Endothelial cell (in vitro differentiated cells): ENCODE data around the gene TMED1. TPM values are rescaled to one million over a fixed set of nuclear protein-coding genes. Genes with fewer than 3 reads are reported as not detected.

ENCODE experiments used
- DNase-seq: peaks from one replicate; pipeline ENCODE4 v3.0.0; 2021; ENCODE audit warnings: low spot score
- H3K27ac Mint-ChIP-seq: one replicate; pipeline ENCODE4 v1.8.0; 2021; ENCODE audit warnings: mixed read lengths, inconsistent platforms; ENCODE audit not compliant: unreplicated experiment
- H3K27me3 Mint-ChIP-seq: one replicate; pipeline ENCODE4 v1.8.0; 2021; ENCODE audit warnings: mild to moderate bottlenecking, moderate library complexity, mixed read lengths, inconsistent platforms; ENCODE audit not compliant: unreplicated experiment
- H3K36me3 Mint-ChIP-seq: one replicate; pipeline ENCODE4 v1.8.0; 2021; ENCODE audit warnings: mild to moderate bottlenecking, low read depth, mixed read lengths, inconsistent platforms; ENCODE audit not compliant: unreplicated experiment
- H3K4me1 Mint-ChIP-seq: one replicate; pipeline ENCODE4 v1.8.0; 2021; ENCODE audit warnings: mild to moderate bottlenecking, mixed read lengths, inconsistent platforms; ENCODE audit not compliant: unreplicated experiment
- H3K4me3 Mint-ChIP-seq: one replicate; pipeline ENCODE4 v1.8.0; 2021; ENCODE audit warnings: mild to moderate bottlenecking, mixed read lengths, inconsistent platforms; ENCODE audit not compliant: unreplicated experiment
- H3K9me3 Mint-ChIP-seq: one replicate; pipeline ENCODE4 v1.8.0; 2021; ENCODE audit warnings: mixed read lengths, inconsistent platforms; ENCODE audit not compliant: unreplicated experiment
- total RNA-seq: library from RNA; stranded (reverse); fragmentation: NEBNext Ultra II Directional; extraction: Animal tissue kit (Norgen Biotek cat#: 25700); gene quantifications from one replicate; pipeline ENCODE4 v1.2.1, GENCODE V29; 2021; ENCODE audit not compliant: unreplicated experiment
- TF ChIP-seq, protein P1 (sequence below): fragments of 200-600 bp; sonication (generic); IDR thresholded peaks from one replicate; pipeline ENCODE4 v1.5.0; 2021; ENCODE audit warnings: antibody characterized with exemption; ENCODE audit not compliant: unreplicated experiment

The TMED1 gene
- total RNA-seq, 1 donor from 2014 or later: 22.1 TPM

- TF ChIP-seq, protein P1, sequence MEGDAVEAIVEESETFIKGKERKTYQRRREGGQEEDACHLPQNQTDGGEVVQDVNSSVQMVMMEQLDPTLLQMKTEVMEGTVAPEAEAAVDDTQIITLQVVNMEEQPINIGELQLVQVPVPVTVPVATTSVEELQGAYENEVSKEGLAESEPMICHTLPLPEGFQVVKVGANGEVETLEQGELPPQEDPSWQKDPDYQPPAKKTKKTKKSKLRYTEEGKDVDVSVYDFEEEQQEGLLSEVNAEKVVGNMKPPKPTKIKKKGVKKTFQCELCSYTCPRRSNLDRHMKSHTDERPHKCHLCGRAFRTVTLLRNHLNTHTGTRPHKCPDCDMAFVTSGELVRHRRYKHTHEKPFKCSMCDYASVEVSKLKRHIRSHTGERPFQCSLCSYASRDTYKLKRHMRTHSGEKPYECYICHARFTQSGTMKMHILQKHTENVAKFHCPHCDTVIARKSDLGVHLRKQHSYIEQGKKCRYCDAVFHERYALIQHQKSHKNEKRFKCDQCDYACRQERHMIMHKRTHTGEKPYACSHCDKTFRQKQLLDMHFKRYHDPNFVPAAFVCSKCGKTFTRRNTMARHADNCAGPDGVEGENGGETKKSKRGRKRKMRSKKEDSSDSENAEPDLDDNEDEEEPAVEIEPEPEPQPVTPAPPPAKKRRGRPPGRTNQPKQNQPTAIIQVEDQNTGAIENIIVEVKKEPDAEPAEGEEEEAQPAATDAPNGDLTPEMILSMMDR: no peak
- no peak for DNase-seq
- H3K4me3 Mint-ChIP-seq: no peak overlapping the region
- no peaks in the 10 kb centered on the region for H3K4me1 Mint-ChIP-seq
- peaks cover 36% of the 10 kb centered on the region for H3K36me3 Mint-ChIP-seq
- no peak overlapping the region for H3K27ac Mint-ChIP-seq
- peaks cover 13% of the 10 kb centered on the region for H3K27me3 Mint-ChIP-seq
- no peaks in the 10 kb centered on the region for H3K9me3 Mint-ChIP-seq
Observed at GRCh38 chr19:10800488-10800887, 35.5 kb downstream of the TMED1 start.

GRCh38 chr19:10797541-10798256 is 38.3 kb downstream of the TMED1 start:
- Mint-ChIP-seq H3K9me3 (no peaks in the 10 kb centered on the region), H3K4me1 (no peaks in the 10 kb centered on the region), H3K4me3 (no peak overlapping the region), H3K36me3 (peaks cover 24% of the 10 kb centered on the region), H3K27me3 (peaks cover 6% of the 10 kb centered on the region), H3K27ac (peak overlapping the region; percentile 36)
- no peak for DNase-seq
- TF ChIP-seq, protein P1: no peak

- Mint-ChIP-seq H3K27ac (peak overlapping the region; percentile 36), H3K27me3 (peaks cover 7% of the 10 kb centered on the region), H3K36me3 (peaks cover 29% of the 10 kb centered on the region), H3K9me3 (no peaks in the 10 kb centered on the region), H3K4me3 (no peak overlapping the region), H3K4me1 (no peaks in the 10 kb centered on the region)
- DNase-seq: no peak
- TF ChIP-seq, protein P1: no peak
Observed at GRCh38 chr19:10797078-10797477, 38.9 kb downstream of the TMED1 start.

GRCh38 chr19:10796653-10797052 is 39.4 kb downstream of the TMED1 start:
- peaks cover 32% of the 10 kb centered on the region for H3K36me3 Mint-ChIP-seq
- no peak for DNase-seq
- no peaks in the 10 kb centered on the region for H3K9me3 Mint-ChIP-seq
- peaks cover 10% of the 10 kb centered on the region for H3K27me3 Mint-ChIP-seq
- H3K27ac Mint-ChIP-seq: no peak overlapping the region
- TF ChIP-seq, protein P1: no peak
- no peaks in the 10 kb centered on the region for H3K4me1 Mint-ChIP-seq
- no peak overlapping the region for H3K4me3 Mint-ChIP-seq

DNA sequence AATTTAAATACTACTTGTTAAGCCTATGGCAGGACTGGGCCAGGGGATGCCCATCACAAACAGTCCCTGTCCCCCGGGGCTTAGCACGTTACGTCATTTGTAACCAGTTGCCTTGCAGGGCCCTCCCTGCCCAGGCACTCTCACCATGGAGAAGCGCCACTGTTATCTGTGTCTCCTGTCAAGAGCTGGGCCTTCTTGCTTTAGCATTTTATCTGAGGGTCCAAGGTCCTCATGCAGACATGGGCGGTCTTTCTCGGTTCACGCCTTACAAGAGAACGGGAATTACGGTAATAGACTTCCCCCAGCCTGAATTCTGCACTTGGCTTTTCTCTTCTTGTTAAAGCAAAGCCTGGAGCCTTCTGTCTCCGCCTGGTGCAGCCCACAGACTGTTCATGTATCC is 46.1 kb downstream of the TMED1 start:
- H3K9me3 Mint-ChIP-seq: no peaks in the 10 kb centered on the region
- no peak for DNase-seq

More for the DNA sequence above, 46.1 kb downstream of the TMED1 start:
- Mint-ChIP-seq H3K36me3 (peaks cover 43% of the 10 kb centered on the region), H3K27ac (no peak overlapping the region), H3K4me1 (no peaks in the 10 kb centered on the region), H3K27me3 (peaks cover 10% of the 10 kb centered on the region), H3K4me3 (no peak overlapping the region)
- TF ChIP-seq, protein P1: no peak
